Gastrocnemius medialis (tissue), 4 donors: ENCODE measurements around the gene RPS15.

ENCODE experiments used
- POLR2A ChIP-seq, 2 donors: fragments of 450-650 bp; IDR thresholded peaks; one replicate each; pipeline ENCODE4 v1.6.1; 2017; ENCODE audit warnings: antibody characterized with exemption in 2 of 2, mild to moderate bottlenecking in 2 of 2, moderate library complexity in 2 of 2
- TF ChIP-seq, protein P1 (sequence below), 5 experiments: fragments of 450-650 bp in 3 of 5; fragments of 200-600 bp in 2 of 5; sonication (generic) in 2 of 5; IDR thresholded peaks in 4 of 5; conservative IDR thresholded peaks in 1 of 5; 1 replicate in 4 of 5; 2 replicates in 1 of 5; pipeline ENCODE4 v1.5.1; 2016 to 2019; ENCODE audit warnings: antibody characterized with exemption in 5 of 5, mild to moderate bottlenecking in 3 of 5, moderate library complexity in 3 of 5

- TF ChIP-seq, protein P1, sequence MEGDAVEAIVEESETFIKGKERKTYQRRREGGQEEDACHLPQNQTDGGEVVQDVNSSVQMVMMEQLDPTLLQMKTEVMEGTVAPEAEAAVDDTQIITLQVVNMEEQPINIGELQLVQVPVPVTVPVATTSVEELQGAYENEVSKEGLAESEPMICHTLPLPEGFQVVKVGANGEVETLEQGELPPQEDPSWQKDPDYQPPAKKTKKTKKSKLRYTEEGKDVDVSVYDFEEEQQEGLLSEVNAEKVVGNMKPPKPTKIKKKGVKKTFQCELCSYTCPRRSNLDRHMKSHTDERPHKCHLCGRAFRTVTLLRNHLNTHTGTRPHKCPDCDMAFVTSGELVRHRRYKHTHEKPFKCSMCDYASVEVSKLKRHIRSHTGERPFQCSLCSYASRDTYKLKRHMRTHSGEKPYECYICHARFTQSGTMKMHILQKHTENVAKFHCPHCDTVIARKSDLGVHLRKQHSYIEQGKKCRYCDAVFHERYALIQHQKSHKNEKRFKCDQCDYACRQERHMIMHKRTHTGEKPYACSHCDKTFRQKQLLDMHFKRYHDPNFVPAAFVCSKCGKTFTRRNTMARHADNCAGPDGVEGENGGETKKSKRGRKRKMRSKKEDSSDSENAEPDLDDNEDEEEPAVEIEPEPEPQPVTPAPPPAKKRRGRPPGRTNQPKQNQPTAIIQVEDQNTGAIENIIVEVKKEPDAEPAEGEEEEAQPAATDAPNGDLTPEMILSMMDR (IDR thresholded peaks at IDR 0.05 in 4 of 5, conservative IDR thresholded peaks at IDR 0.05 in 1 of 5) = no peak
- TF ChIP-seq POLR2A (IDR thresholded peaks at IDR 0.05) = no peak
Measured at GRCh38 chr19:1456121-1456900, 18.1 kb downstream of the RPS15 start.
